HG03039 (cell line): ENCODE results near the gene NKAIN2.

Experiments used
- ATAC-seq: cut with Tn5 transposase; IDR thresholded peaks from one replicate; pipeline ENCODE4 v1.9.1; 2021; ENCODE audit warnings: mild to moderate bottlenecking, moderate library complexity; ENCODE audit not compliant: unreplicated experiment

Gene NKAIN2

DNA sequence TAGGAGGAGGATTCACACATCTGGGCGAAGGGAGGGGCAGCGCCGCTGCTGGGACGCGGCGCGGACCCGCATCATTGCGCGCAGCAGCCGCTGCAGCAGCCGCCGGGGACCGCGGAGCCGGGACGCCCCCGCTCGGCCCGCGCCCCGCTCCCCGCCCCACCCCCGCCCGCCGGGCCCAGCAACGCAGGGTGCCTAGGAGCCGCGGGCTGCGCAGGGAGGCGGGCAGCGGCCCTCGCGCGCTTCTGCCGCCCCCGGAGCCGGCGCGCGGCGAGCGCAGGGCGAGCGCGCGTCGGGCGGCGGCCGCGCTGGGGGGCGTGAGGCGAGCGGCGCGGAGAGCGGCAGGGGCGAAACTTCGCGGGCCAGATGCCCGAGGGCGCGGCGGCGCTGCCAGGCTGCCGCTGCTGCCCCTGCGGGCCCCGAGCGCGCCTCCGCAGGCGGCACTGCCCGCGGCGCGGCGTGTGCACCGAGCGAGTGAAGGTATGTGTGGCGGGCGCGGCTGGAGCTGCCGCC lies at the start of gene NKAIN2:
Gene NKAIN2, plus strand, starts transcription at position 362 of the 510 bp plus-strand sequence.
- ATAC-seq, result peak; percentile 18

DNA sequence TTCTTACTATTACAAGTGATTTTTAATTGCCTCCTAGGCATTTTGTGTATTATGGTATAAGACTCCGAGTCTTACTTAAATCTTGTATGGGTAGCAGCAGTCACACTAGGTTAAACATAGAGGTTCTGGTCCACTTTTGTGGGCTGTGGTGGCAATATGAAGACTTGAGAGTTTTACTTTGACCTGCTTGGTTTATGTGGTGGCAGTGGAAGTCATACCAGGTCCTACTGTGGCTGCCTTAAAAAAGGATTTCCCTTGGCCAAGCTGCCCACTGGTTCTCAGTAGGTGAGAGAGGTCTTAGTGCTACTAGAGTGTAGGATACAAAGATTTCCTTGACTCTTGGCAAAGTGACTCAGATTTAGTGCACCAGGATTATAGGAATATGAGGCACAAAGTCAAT lies 44.2 kb upstream of the NKAIN2 start:
- ATAC-seq, result no peak

DNA sequence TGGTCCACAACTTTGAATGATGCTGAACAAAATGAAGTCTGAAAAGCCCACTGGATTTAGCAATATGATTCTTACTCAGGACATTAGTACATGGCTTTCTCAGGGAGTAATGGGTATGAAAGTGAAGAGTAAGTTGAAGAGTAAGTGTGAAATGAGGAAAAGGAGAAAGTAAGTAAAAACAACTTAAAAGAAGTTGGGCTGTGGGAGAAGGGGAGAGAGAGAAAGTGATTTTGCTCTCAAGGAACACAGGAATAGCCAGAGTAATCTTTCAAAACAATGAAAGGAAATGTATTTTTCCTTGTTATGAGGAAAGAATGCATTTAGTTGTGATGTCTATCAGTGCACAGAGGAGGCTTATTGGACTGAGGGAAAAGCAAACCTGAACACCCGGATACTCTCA lies 39.8 kb upstream of the NKAIN2 start:
- ATAC-seq, result no peak

DNA sequence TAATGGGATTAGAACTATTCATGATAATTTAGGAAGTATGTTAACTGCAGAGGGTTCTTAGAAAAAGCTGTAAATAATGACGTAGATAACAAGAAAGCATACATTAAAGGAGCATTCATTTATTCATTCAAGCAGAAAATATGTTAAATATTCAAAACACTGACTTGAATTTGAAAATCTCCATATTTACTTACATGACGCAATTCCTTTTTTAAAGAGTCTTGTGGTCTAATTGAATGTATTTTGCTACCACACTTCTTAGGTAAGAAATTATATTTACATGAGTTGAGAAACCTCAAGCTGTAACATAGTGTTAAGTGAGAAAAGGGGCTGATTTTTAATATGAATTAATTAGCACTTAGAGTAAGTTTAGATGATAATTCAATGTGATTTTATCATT lies 38.9 kb upstream of the NKAIN2 start:
- no peak for ATAC-seq

DNA sequence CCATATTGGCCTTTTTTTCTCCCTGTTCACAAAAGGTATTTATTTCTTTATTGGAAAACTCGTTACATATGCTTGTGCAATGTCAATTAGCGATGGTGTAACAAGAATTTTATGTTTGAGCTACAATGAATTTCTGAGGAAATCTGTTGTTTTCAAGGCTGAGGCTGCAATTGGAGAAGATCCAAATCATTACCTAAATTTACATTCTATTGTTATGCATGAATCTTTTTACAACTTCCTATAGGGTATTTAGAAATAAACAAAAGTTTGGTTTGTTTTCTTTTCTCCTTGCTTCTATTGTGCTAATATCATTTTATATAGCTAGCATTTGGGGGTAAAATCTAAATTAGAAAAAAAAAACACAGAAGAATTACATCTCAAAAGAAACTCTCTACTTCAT lies 34.7 kb upstream of the NKAIN2 start:
- no peak for ATAC-seq

DNA sequence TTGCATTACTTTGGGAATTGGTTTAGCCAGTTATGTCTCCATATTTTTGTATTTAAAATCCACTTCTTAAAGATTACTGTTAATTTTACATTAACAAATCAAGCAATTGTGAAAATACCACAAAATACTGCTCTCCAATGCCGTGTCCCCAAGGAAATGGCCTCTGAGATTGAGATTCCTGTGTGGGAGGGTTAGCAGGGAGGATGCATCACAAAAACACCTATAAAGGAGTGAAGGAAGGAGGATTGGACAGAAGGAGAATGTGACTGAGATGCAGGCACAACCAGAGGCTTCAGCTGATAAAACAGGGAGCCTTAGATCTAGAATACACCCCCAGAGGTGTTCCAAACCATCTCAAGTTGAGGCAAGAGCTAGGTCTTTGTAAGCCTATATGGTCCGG lies 34.2 kb upstream of the NKAIN2 start:
- ATAC-seq, result no peak

DNA sequence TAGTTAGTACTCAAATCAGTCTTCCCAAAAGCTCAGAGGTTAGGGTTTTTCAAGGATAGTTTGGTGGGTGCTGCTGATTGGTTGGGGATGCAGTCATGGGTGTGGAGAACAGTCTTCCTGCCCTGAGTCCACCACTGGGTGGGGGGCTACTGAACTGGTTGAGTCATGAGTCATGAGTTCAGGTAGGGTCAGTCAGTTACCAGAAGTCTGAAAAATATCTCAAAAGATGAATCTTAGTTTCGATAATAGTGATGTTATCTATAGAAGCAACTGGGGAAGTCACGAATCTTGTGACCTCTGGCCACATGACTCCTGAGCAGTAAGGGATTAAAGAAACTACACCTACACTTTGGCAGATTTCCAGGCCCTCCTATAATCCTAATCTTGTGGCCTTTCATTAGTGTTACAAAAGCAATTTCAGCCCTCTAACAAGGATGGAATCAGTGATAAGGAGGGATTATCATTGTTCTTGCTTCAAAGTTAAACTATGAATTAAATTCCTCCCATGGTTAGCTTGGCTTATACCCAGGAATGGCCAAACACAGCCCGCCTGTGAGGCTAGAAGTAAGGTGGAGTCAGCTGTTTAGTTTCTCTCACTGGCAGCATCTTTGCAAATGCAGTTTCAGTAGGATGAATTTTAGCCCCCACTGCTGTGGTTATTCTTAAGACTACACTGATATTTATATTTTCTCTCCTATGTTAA lies 33.3 kb upstream of the NKAIN2 start:
- peak; percentile 57 for ATAC-seq

DNA sequence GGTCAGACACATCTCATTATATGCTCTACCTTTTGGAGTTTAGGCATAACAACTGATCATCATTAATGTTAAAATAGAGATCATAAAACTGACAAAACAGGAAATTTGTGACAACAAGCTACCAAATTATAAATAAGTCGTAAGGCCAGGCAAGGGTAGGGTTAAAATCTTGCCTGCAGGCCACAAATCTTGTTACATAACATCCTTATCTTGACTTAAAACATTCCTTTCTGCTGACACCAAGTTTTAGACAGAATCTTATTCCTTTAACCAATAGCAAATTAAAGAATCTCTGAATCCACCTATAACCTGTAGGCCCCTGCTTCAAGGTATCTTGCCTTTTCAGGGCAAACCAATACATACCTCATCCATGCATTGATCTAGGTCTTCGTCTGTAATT lies 32.5 kb upstream of the NKAIN2 start:
- no peak for ATAC-seq

DNA sequence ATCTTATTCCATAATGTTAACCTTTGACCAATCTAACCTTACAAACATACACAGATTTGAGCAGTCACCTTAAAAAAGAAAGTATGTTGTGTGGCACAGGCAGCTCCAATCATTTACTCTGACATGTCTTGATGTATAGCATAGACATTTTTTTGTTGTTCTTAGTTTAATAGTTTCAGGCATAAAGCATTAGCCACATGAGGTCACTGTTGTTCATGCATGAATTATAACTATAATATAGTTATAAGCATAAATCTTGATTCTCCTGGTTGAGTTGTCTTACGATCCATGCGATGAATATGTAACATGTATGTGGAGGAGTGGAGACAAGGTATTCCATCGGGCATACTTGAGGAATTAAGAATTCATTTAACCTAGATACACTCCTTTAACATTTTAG lies 26.1 kb upstream of the NKAIN2 start:
- no peak for ATAC-seq

DNA sequence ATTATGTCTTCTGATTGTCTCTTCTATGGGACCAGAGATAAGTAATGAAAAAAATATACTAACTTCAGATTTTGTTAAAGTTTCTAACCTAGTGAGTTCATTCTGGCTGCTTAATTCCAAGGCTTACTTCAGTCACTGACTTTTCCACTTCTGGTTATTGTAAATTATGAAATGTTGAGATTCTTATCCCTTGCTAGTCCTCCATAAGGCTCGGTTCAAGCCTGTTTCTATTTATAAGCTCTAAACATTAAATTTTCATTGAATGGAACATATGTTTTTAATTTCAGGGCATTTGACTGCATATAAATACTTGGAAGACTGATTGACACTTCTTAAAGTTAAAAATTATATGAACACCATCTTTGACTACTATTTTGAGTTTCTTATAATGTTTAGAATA lies 23.6 kb upstream of the NKAIN2 start:
- no peak for ATAC-seq

DNA sequence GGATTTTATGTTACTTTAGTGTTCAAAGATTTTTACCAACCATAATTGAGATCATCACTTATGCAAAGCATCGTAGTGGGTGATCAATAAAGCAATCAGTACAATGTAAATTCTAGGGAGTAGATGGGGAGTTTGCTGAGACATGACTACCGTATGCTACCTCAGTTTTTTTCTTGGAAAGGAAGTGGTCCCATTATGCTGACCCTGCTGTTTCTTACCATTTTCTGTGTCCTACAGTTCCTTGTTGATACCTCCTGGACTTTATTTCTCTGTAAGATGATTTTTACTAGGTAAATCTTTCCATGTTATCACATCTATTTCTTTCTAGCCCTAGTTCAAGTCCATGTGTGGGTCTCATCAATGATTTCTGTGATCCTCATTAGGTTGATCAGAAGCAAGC lies 19.3 kb upstream of the NKAIN2 start:
- ATAC-seq, result no peak

DNA sequence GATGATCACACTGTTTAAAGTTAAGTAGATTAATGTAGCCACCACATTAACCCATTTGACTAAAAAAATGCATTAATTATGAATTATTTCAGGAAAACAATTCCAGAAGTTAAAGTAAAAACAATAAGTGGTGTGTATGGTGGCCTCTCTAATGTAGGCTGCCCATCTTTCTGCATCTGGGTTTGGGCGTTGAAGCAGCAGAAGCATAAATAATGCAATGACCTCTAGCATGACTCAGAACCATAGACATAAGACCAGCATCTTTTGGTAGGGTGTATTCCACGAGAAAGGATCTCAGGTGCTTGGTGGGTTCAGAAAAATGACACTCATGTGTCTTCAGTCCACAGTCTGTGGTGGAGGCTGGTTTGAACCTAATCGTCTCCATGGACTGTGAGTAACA lies 18.6 kb upstream of the NKAIN2 start:
- no peak for ATAC-seq

DNA sequence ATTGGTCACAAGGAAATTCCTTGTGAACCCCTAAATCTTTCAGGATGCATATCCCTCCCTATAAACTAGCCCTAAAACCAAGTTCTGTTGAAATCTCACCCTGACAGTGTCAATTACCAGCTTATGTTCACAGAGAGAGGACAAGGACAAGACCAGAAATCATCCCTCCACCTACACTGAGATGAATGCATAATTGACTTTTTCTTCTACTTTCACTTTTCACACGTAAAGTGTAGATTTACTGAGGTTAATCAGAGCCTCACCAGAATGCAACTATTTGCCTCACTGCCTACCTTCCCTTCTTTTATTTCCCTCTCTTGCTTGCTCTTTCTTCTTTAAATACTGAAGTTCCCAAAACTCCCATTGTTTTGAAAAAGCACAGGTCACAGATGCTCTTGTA lies 15.3 kb upstream of the NKAIN2 start:
- no peak for ATAC-seq

DNA sequence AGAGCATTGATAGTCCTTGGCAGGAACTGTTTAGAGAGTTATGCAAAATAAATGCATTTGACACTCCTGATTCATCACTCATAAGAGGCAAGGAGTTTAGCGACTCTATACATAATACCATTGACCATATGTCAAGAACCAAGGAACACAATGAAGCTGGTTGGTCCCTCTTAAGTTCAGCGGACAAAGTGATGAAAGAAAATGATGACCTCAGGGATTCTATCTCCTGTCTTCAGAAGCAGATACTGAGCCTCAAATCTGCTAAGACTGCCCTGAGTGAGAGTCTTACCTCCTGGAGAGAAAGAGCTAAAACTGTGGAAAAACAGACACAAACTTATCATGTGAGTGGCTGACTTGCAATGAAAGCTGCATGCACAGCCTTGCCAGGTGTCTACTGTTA lies 9.5 kb upstream of the NKAIN2 start:
- ATAC-seq, result no peak

DNA sequence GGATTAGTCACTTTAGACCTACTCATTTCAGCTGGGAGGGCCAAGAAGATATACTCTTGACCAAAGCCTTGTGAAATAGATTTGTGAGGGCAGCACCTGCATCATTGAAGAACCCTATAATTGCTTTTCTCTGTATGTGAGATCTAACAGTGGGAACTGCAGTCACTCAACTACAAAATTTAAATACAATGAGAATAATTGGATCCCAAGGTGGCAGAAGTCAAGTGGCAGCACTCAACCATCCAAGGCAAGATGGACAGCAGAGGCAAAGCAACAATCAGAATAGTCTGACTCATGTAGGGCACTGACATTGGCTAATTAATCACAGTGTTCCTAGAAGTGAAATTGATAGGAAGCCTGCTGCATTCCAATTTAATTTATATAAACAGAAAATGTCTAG lies 8.9 kb upstream of the NKAIN2 start:
- ATAC-seq, result no peak

DNA sequence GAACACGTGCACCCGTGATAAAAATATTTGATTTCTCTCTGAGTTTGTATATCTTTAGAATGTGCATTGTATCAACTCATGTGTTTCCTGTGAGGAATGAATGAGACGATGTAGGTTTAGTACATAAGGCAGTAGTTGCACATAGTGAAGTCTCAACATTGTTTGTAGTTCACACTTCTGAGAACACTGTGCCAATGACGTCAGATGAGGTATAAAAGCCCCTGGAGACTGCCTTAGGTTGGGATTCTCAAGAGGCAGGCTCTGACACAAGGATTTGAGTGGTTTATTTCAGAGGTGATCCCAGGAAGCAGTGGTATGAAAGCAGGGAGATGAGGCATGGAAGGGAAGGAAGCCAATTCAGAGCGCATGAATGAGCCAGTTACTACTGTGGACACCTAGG lies 2.6 kb upstream of the NKAIN2 start:
- no peak for ATAC-seq

DNA sequence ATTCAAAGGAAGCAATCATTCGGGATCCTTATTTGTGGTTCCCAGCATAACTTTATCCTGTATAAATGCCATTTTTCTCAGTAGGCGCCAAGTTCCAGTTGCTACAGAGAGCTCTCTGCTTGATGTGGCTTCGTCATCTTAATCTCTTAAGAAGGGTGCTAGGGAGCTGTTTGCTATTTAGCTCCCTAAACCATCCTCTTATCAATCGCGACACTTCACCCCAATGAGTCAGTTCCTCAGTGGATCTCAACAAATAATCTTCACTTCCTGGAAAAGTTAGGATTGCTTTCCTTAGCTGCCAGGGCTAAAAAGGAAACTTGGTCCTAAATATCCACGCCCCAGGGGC lies 1.3 kb upstream of the NKAIN2 start:
- no peak for ATAC-seq

DNA sequence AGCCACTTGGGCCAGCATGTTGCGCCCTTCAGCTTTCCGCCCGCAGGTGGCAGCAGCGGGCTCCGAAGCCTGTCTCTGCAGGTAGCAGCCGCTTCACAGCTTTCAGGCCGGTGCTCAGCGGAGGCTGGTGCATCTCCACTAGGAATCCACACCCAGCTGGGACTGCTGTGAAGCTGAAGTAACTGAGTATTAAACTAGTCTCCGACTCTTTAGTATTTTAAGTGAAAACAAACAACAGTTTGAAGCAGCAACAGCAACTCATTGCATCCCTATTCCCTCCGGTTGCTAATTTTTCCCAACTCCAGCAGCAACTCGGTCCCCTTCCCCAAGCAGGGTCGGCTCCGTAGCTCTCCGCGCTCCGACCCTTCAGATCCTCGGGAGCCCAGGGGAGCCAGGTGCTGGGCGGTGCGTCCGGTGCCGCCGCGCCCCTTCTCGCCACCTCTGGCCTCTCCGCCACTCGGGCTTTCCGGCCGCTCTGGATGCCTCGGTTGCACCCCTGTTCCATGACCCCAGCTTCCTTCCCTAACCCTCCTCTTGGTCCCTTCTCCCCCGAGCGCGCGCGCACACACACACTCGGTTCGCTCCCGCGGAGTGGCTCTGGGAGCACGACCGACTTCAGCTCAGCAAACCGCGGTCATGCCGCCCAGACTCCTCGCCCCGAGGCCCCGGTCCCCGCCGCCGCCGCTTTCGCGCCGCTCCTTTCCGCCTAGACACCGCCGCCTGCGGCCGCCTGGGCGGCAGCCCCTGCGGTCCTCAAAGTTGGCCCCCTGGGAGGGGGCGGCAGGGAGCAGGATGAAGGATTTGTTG lies 765 bp upstream of the NKAIN2 start:
- ATAC-seq, result peak; percentile 97

DNA sequence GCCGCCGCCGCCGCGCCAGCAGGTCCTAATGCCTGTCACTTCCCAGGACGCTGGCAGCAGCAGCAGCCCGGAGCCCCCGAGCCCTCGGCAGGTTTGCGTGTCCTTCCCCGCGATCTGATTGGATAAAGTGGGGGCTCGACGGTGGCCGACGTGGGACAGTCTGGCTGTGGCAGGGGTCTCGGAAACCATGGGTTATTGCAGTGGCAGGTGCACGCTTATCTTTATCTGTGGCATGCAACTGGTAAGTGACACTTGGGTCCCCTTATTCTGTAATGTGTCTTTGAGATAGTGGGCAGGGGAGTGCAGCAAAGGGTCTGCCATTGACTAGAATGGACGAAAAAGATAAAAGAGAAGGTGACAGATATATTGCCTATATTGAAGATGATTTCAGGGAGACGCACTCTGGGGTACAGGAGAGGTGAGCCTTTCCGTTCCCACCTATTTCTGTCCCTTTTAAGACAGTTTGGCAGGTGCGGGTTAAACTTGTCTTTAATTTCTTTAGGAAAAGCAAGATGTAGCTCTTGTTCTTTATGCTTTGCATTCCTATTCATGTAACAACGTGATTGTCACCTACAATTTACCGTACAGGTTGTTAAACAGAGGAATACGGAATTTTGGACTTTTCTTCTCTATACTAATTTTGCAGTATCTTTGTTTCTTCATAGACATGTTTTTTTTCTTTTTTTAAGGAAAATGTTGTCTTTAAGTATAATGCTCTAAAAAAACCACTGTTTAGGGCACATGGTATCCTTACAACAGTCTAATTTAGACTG lies 535 bp downstream of the NKAIN2 start:
- peak; percentile 16 for ATAC-seq

DNA sequence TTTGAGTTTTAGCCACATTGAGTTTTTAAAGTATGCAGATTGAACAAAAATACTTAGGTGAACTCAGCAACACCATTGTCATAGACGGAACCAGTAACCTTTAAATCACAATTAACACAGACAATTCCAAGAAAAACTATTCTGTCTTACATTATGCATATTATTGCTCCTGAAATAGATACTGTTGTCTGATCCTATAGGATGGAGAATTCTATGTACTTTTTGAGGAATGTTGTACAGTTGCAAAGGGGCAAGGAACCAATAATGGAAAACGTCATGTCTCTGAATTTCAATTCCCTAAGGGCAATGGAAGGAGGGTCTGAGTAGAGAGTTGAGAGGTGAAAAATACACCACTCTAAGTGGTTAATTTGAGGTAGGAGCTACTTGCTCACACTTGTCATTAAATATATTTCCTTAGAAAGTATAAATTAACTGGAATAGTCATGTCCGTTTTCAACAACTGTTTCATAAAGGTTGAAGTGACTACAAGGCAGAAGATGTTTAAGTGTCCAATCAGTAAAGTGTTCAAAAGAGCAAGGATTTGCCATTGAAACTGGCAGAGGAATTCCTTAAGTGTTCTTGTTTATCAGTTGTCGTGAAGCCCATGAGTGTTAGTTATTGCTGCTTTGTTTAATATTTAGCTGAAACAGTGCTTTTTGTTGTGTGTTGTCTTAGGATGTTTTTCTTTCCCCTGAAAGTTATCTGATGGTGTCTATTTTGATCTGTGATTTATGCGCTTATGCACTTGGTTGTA lies 1.3 kb downstream of the NKAIN2 start:
- ATAC-seq, result no peak

DNA sequence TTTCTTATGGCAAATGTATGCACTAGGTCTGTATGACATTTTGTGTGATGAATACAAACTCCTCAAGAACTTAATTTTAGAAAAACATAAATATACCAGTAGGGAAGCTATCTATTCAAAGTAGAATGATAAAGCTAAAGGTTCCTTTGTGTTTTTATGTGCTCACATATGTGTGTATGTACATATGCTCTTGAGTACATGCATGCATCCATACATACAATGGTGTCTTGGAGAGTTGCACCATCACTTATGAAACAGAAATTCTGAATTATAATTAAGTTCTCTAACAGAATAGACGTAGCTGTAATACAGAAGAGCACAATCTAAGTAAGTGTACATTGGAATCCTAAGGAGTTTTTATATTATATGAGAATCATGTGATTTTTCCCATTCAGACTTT lies 2.3 kb downstream of the NKAIN2 start:
- ATAC-seq, result no peak
